Endometrial microvascular endothelial cells (primary cell): ENCODE data around the gene TBC1D3D. TPM values are rescaled to one million over a fixed set of nuclear protein-coding genes. Genes with fewer than 3 reads are reported as not detected.
"Not testable (repeated sequence)": the region's sequence is repeated elsewhere in the genome, so short reads cannot be mapped to it uniquely, and the experiment has no call there.

Experiments used
- in situ Hi-C: cut with HindIII; loops from 2 replicates; pipeline ENCODE4 v1.10.0; 2017; ENCODE audit warnings: low sequenced_read_pairs, low pct_unique_long_range_greater_than_20kb; ENCODE audit errors: inconsistent ontology term
- total RNA-seq: library from RNA; depleted of rRNA; stranded (reverse); fragments of >200 nt; gene quantifications from one replicate; pipeline ENCODE4 v1.2.3, GENCODE V29; 2015; ENCODE audit errors: inconsistent ontology term

The TBC1D3D gene
- total RNA-seq, result not detected

DNA sequence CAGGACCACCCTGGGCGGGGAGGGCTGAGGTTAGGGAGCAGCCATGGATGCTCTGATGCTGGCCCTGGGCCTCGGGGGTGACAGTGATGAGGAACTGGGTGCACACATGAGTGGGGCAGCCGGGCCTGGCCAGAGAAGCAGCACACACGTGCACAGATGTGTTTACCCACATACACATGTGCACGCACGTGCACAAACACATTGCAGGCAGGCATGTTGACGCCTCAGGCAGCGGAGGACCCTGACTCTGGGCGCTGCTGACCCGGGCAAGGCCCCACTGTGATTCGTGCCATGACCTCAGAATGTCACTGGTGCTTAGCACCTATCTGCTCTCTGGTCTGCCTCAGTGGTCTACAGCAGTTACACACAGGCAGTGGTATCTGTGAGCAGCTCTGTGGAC is at the start of gene TBC1D3D:
TBC1D3D (plus strand) TSS at position 301 of the 400 bp plus-strand sequence. CDS start 1,585 bp downstream, outside the sequence.
- in situ Hi-C loops, result not testable (repeated sequence)

DNA sequence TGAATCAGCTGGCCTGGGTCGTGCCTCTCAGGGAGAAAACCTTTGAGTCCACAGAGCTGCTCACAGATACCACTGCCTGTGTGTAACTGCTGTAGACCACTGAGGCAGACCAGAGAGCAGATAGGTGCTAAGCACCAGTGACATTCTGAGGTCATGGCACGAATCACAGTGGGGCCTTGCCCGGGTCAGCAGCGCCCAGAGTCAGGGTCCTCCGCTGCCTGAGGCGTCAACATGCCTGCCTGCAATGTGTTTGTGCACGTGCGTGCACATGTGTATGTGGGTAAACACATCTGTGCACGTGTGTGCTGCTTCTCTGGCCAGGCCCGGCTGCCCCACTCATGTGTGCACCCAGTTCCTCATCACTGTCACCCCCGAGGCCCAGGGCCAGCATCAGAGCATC is 14.8 kb upstream of the TBC1D3D start, which contains the start of gene TBC1D3L:
TBC1D3L (minus strand) TSS at position 101 of the 400 bp plus-strand sequence. CDS start 1,540 bp downstream, outside the sequence.
- in situ Hi-C loops, result not testable (repeated sequence)

Other genes with a start within 250 kb of the TBC1D3D start
- not detected for gene TBC1D3K, start 79.6 kb upstream of the TBC1D3D start, total RNA-seq
- 6.0 TPM for gene TBC1D3L, start 14.9 kb upstream of the TBC1D3D start, total RNA-seq
- not detected for gene TBC1D3C, start 64.7 kb downstream of the TBC1D3D start, total RNA-seq
- gene TBC1D3E, start 124.0 kb downstream of the TBC1D3D start, total RNA-seq, result not detected
- not detected for gene TBC1D3, start 188.6 kb downstream of the TBC1D3D start, total RNA-seq